ENCODE results near the gene CHCHD4. TPM values are rescaled to one million over a fixed set of nuclear protein-coding genes. Genes with fewer than 3 reads are reported as not detected.
"Not testable (repeated sequence)": the region's sequence is repeated elsewhere in the genome, so short reads cannot be mapped to it uniquely, and the experiment has no call there.

The CHCHD4 gene
- total RNA-seq, 1 experiment from 2014 or later = 15.3 TPM

GRCh38 chr3:14121859-14122258 is 2.8 kb downstream of the CHCHD4 start:
- no TSS peak for BruUV-seq (replicated peaks)
- Histone ChIP-seq H3K4me1 (peaks cover 12% of the 10 kb centered on the region; the same call in 1 of the 2 replicates), H3K4me3 (ENCODE audit: low read depth, low read length) (no peak overlapping the region), H3K36me3 (ENCODE audit: control insufficient read depth, insufficient read depth, low read length) (no peaks in the 10 kb centered on the region; the same call in 1 of the 2 replicates), H3K9me3 (no peaks in the 10 kb centered on the region), H3K27me3 (replicated peaks; ENCODE audit: control insufficient read depth, insufficient read depth, low read length) (no peaks in the 10 kb centered on the region)
- CTCF ChIA-PET = no interaction called here
- H3K27ac Mint-ChIP-seq (ENCODE audit: unreplicated experiment) = no peak overlapping the region
- TF ChIP-seq CTCF (IDR thresholded peaks at IDR 0.05; ENCODE audit: insufficient read depth in 1 of 2, low read depth in 1 of 2, low read length in 1 of 2, severe bottlenecking in 1 of 2, unreplicated experiment in 1 of 2) = no peak
- H3K4me3 Mint-ChIP-seq (ENCODE audit: unreplicated experiment) = no peak overlapping the region
- POLR2A ChIA-PET = no interaction called here
- no peak for DNase-seq
- H3K4me1 Mint-ChIP-seq (ENCODE audit: low read depth, unreplicated experiment) = peaks cover 18% of the 10 kb centered on the region
- intact Hi-C loops (cut with micrococcal nuclease; ENCODE audit: unreplicated experiment) = loop anchor here (10.0 kb wide), 1 partner anchor 467 kb away; no protein-coding TSS in a partner anchor
- peaks cover 24% of the 10 kb centered on the region for H3K36me3 Mint-ChIP-seq (ENCODE audit: insufficient read depth, unreplicated experiment)
- H3K9me3 Mint-ChIP-seq (ENCODE audit: unreplicated experiment) = no peaks in the 10 kb centered on the region
- H3K27me3 Mint-ChIP-seq (ENCODE audit: insufficient read depth, unreplicated experiment) = no peaks in the 10 kb centered on the region

GRCh38 chr3:14120921-14121448 is 3.7 kb downstream of the CHCHD4 start:
- intact Hi-C loops (cut with micrococcal nuclease; ENCODE audit: unreplicated experiment) = loop anchor here (10.0 kb wide), 1 partner anchor 466 kb away; no protein-coding TSS in a partner anchor
- H3K4me1 ChIP-seq; H3K9me3 ChIP-seq; BruUV-seq (replicated peaks); H3K9me3 Mint-ChIP-seq (ENCODE audit: unreplicated experiment); CTCF ChIA-PET; DNase-seq; H3K27me3 Mint-ChIP-seq (ENCODE audit: insufficient read depth, unreplicated experiment); H3K27me3 ChIP-seq (replicated peaks; ENCODE audit: control insufficient read depth, insufficient read depth, low read length); H3K27ac Mint-ChIP-seq (ENCODE audit: unreplicated experiment); H3K4me3 Mint-ChIP-seq (ENCODE audit: unreplicated experiment); H3K4me3 ChIP-seq (ENCODE audit: low read depth, low read length); H3K36me3 ChIP-seq (ENCODE audit: control insufficient read depth, insufficient read depth, low read length); POLR2A ChIA-PET: not testable (repeated sequence)
- Mint-ChIP-seq H3K36me3 (ENCODE audit: insufficient read depth, unreplicated experiment) (peaks cover 24% of the 10 kb centered on the region), H3K4me1 (ENCODE audit: low read depth, unreplicated experiment) (peaks cover 18% of the 10 kb centered on the region)

GRCh38 chr3:14120111-14120920 is 4.4 kb downstream of the CHCHD4 start:
- Mint-ChIP-seq H3K27me3 (ENCODE audit: insufficient read depth, unreplicated experiment) (no peaks in the 10 kb centered on the region), H3K9me3 (ENCODE audit: unreplicated experiment) (no peaks in the 10 kb centered on the region), H3K4me3 (ENCODE audit: unreplicated experiment) (no peak overlapping the region), H3K36me3 (ENCODE audit: insufficient read depth, unreplicated experiment) (peaks cover 17% of the 10 kb centered on the region), H3K4me1 (ENCODE audit: low read depth, unreplicated experiment) (peaks cover 18% of the 10 kb centered on the region), H3K27ac (ENCODE audit: unreplicated experiment) (no peak overlapping the region)
- BruUV-seq (replicated peaks) = no TSS peak
- DNase-seq = no peak
- CTCF ChIA-PET = no interaction called here
- Histone ChIP-seq H3K4me3 (ENCODE audit: low read depth, low read length) (no peak overlapping the region), H3K4me1 (0 out of 2 replicates have a peak, but pooled peaks cover 5% of the 10 kb centered on the region), H3K36me3 (ENCODE audit: control insufficient read depth, insufficient read depth, low read length) (no peaks in the 10 kb centered on the region), H3K9me3 (no peaks in the 10 kb centered on the region), H3K27me3 (replicated peaks; ENCODE audit: control insufficient read depth, insufficient read depth, low read length) (no peaks in the 10 kb centered on the region)
- no peak for TF ChIP-seq CTCF (IDR thresholded peaks at IDR 0.05; ENCODE audit: insufficient read depth in 1 of 2, low read depth in 1 of 2, low read length in 1 of 2, severe bottlenecking in 1 of 2, unreplicated experiment in 1 of 2)
- POLR2A ChIA-PET = no interaction called here
- intact Hi-C loops (cut with micrococcal nuclease; ENCODE audit: unreplicated experiment) = loop anchor here (10.0 kb wide), 1 partner anchor 466 kb away; no protein-coding TSS in a partner anchor

All from Caco-2 (cell line).